Activated gamma-delta T cell treated with Interleukin-2 at 50 U/mL for 16 hours (primary cell): ENCODE measurements around the gene RNASEH1.

Source experiments
- DNase-seq: peaks from one replicate; pipeline ENCODE4 v3.0.0-alpha.2; 2020

The RNASEH1 gene

GRCh38 chr2:3558205-3559014 lies at the start of gene RNASEH1:
TSS of gene RNASEH1 (minus strand) at chr2:3558333. CDS start at chr2:3558260, 73 bp downstream.
- peak; percentile 98 for DNase-seq

- no peak for DNase-seq
These were observed 48.5 kb upstream of the RNASEH1 start for GRCh38 chr2:3606370-3607201.

- DNase-seq, result no peak
These were observed 47.9 kb upstream of the RNASEH1 start for GRCh38 chr2:3606028-3606369.

GRCh38 chr2:3604991-3605961 lies 47.1 kb upstream of the RNASEH1 start:
- no peak for DNase-seq

GRCh38 chr2:3604207-3604877 lies 46.2 kb upstream of the RNASEH1 start:
- no peak for DNase-seq

GRCh38 chr2:3603536-3604206 lies 45.5 kb upstream of the RNASEH1 start:
- DNase-seq, result no peak

- DNase-seq, result no peak
These were observed 44.6 kb upstream of the RNASEH1 start for GRCh38 chr2:3602553-3603339.

GRCh38 chr2:3601561-3602271 lies 43.6 kb upstream of the RNASEH1 start:
- DNase-seq, result no peak

- no peak for DNase-seq
These were observed 42.2 kb upstream of the RNASEH1 start for GRCh38 chr2:3600256-3600855.

- DNase-seq, result no peak
These were observed 41.0 kb upstream of the RNASEH1 start for GRCh38 chr2:3598912-3599854.

GRCh38 chr2:3598197-3598910 lies 40.2 kb upstream of the RNASEH1 start:
- DNase-seq, result no peak

GRCh38 chr2:3597567-3597966 lies 39.4 kb upstream of the RNASEH1 start:
- no peak for DNase-seq

- DNase-seq, result no peak
These were observed 38.8 kb upstream of the RNASEH1 start for GRCh38 chr2:3596901-3597417.

GRCh38 chr2:3595985-3596384 lies 37.9 kb upstream of the RNASEH1 start:
- no peak for DNase-seq

- DNase-seq, result no peak
These were observed 37.3 kb upstream of the RNASEH1 start for GRCh38 chr2:3595404-3595803.

- no peak for DNase-seq
These were observed 36.6 kb upstream of the RNASEH1 start, which contains the start of gene COLEC11 for GRCh38 chr2:3594493-3595281. TSS of gene COLEC11 (plus strand) at chr2:3595112. CDS start at chr2:3604341, 9,229 bp downstream.

- no peak for DNase-seq
These were observed 31.0 kb upstream of the RNASEH1 start for GRCh38 chr2:3589086-3589485.
